Ecto neural progenitor cell (in vitro differentiated cells): ENCODE measurements around the gene SPATA24.
"Not testable (repeated sequence)": the region's sequence is repeated elsewhere in the genome, so short reads cannot be mapped to it uniquely, and the experiment has no call there.

Experiments used
- DNase-seq: peaks from one replicate; pipeline ENCODE4 v3.0.0-alpha.2; 2018; ENCODE audit warnings: low spot score

SPATA24 gene

DNA sequence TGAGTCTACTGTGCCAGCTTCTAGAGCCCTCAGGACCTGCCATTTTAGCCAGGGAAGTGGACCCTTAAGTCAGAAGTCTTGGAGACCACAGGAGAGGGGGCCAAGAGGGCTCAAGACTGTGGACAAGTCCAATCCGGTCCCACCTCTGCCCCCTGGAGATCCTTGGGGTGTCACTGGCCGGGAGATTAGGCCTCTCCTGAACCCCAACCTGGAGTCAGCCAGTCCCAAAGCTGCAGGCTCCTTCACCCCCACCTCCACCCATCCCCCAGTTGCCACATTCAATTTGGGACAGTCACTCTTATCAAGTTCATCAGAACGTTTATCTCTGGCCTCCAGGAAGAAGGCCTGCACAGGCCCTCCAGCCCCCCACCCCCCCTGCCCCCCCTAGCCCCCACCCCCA lies 21.1 kb downstream of the SPATA24 start:
- DNase-seq, result no peak

DNA sequence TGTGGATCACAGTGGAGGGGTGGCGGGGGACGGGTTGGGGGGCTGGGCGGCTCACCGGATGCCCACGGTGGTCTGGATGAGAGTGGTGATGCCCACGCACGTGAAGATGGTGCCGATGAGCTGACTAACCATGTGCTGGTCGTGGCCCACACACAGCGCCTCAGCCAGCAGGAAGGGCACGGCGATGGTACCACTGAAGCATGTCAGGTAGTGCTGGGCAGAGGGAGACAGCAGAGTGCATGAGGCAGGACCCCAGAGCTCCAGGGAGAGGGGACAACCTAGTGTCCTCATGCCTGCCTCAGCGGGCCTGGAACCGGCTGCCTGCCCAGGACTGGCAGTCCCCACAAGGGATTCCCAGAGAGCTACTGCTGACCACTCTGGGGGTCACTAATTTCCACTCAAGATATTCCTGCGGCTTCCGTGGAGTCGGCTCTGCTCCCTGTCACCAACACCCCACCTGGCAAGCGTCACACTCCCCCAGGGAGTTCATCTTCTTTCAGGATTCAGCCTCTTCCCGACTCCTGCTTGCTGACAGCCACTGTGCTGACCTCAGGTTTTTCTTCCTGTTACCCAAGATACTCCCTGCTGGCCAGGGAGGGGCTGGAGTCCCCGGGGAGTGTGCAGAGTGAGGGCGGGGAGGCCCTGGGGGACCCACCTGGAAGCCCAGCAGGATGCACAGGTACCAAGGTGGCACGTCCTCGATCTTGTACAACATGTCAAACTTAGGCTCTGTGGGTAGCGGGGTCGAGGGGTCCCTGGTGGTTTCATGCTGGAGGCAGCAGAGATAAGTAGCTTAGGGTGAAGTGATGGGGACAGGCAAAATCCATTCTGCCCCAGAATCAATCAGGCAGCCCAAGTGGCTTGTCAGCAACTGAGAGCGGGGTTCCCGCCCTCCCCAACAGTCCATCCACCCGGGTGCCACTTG lies 21.8 kb downstream of the SPATA24 start:
- DNase-seq, result no peak

DNA sequence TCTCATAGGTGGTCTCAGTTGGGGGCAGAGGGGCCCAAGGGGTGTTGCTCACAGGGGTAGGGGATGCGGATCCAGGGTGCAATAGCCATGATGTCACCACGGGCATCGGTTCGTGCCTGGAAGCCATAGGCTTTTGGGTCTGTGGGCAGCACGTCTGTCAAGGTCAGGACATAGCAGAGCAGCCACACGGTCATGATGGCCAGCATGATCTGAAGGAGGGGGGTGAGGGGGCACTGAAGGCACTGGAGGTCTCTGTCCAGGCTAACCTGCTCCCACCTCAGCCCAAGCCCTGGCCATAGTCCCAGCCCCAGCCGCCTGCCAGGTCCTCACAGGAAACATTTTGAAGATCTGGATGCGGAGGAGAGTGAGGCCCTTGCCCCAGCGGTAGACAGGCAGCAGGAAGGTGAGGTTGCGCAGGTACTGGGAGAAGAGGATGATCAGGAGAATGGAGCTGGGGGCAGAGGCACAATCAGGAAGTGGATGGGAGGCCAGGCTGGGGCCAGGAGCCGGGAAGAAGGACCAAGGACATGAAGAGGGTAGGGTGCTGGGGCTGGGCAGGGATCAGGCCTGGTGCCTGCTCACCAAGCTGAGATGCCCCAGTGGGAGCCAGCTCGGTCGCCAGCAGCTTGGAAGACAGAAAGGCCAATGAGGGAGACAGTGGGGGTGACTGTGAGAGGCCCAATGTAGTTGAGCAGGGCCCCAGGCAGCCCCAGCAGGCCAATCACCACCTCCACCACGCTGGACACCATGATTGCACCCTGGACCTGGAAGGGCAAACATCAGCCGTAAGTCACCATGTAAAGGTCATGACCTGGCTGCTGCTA lies 24.1 kb downstream of the SPATA24 start:
- DNase-seq, result no peak

DNA sequence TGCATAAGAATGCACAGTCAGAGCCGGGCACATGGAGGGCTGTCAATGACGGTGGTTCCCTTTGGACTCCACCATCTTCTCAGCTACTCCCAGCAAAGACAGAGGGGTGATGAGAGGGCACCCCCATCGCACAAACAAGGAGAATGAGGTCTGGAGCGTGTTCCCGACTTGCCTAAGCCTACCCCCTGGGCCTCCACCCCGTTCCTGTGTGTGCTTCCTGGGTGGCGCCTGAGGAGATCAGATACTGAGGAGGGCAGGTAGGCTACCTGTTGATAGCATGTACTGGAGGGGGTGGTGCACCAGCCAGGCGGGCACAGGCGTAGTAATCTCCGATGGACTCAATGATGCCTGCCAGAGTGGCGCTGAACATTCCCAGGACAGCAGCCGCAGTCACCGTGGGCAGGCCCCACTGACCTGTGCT lies 24.9 kb downstream of the SPATA24 start:
- no peak for DNase-seq

DNA sequence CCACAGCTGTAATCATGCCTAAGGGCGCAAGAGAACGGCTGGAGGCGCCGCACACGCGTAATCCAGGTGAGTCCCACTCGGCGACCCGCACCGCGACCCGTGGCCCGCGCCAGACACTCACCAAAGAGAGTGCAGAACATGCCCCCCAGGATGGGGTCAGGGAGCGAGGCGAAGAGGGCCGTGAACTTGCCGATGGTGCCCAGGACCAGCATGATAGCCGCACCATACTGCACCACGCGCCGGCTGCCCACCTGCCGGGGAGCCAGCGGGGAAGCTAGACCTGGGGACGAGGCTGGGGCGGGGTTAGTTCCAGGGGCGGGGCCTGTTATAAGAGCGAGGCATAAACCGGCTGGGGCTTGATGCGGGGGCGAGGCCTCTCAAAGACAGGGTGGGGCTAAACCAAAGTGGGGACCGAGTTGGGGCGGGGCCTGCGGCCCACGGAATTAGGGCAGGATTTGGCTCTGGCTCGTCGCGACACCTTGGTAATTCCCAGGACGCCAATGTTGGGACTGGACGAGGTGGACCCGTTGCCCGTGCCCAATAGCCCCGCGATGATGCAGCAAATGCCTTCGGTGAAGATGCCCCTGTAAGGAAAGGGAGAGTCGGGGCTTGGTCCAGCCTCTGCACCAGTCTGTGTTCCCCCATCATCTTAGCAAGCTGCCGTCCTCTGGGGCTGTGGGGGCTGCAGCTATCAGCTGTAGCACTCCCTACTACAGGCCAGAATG lies 25.6 kb downstream of the SPATA24 start:
- DNase-seq, result no peak

DNA sequence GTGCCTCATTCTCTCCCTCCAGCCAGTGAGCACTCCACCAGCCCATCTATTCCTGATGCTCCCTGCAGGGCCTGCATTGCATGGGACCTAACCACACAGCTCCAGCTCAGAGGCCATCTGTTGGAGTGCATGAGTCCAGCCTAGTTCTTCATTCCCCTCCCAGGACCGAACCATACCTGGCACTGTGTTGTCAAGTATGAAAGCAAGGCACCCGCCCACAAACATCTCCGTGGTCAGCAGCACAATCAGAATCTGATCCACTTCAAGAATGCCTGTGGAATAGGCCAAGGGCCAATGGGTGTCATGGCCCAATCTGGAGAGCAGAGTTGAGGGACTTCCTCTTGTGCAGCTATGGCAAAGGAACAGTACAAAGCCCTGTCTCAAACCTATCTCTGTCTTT lies 26.7 kb downstream of the SPATA24 start:
- DNase-seq, result no peak

DNA sequence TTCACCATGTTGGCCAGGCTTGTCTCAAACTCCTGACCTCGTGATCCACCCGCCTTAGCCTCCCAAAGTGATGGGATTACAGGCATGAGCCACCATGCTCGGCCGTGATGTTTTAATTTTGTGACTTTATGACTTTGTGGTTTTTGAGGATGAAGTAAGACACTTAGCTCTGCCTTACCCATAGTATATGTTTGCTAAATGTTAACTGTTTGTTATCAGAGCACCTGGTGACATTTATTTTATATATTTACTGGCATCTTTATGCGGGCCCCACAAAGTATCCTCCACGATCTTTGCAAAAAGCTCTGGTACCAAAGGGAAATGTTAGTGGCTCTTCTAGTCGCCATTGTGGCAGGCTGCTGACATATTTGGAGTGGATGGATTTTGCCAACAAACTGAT lies 27.5 kb downstream of the SPATA24 start:
- no peak for DNase-seq

DNA sequence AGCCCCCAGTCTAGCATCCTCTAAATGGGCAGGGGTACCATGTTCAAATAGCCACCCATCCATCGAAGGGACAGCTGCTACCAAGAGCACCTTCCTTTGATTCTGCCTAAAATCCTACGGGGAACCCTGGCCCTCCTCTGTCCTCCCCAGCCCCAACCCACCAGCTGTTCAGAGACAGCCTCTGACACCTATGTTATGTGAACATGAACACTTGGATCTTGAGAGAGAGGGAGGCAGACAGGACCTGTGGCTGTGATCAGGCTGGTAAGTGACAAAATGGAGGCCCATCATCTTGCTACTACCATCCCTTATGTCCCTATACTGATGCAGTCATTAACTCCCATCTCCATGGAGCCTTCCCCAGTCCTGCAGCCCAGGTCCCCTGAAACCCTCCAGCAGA lies 29.0 kb downstream of the SPATA24 start:
- DNase-seq, result no peak

DNA sequence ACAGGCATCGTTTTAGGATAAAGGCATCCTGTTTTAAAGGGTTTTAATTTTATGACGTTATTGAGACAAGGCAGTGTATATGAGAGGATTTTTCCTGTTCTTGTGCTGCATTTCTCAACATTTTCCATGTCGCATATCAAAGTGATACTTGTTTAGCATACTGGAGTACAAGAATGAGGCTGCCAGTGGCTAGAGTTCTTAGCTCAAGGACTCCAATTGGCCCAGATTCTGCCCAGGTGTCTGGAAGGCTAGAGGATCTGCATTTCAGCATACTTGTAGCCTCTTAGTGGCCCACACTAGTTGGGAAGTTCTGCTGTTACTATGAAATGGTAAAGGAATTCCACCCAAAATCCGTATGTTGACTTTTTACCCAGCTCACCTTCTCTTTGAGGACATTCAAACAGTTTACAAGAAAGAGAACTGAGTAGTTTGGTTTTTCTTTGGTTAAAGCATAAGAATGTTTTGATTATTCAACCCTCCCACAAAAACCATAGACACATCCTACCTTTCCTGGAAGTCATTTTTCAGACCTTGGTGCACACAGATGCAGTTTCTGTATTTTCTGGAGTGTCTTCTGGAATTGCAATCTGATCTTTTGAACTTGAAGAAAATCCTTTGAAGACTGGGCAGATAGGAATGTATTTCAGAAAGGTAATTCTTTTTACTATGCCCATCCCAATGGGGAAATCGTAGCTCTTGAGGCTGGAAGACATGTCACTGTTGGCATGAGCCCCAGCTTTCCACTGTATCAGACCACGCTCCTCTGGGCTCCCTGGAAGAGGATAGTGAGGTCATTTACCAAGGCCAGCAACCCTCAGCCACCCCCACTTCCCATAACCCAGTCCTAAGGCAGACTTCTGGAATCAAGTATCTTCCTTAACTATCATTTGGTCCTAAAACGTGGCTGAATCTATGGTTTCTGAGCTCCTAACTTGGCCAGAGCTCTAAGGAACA lies 32.1 kb downstream of the SPATA24 start:
- no peak for DNase-seq

DNA sequence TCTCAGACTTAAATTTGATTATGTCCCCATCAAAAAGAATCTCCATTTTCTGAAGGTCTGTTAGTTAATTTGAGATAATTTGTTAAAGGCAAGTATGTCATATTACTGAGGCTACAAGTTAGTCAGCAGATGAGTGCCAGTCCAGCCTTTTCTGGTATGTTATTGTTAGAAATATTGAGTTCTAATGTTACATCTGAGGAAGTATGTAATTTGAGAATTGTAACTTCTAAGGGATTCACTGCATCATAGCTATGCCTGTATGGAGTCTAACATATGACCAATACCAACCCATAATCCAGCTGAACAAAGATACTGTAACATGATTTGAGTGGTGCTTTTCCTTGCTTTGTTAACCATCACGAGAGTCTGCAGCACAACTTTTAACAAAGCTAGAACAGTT lies 34.7 kb downstream of the SPATA24 start:
- DNase-seq, result no peak

DNA sequence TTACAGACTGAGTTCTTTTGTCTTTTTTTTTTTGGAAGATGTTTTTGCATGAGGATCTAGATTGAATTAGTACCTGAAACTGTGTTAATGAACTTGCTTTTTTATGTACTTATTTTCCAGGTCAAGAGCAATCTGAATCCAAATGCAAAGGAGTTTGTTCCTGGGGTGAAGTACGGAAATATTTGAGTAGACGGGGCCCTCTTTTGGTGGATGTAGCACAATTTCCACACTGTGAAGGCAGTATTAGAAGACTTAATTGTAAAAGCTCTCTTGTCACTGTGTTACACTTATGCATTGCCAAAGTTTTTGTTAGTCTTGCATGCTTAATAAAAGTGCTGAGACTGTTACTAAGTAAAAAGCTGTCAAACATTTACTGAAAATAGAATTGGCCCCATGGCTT lies 35.3 kb downstream of the SPATA24 start:
- DNase-seq, result no peak

DNA sequence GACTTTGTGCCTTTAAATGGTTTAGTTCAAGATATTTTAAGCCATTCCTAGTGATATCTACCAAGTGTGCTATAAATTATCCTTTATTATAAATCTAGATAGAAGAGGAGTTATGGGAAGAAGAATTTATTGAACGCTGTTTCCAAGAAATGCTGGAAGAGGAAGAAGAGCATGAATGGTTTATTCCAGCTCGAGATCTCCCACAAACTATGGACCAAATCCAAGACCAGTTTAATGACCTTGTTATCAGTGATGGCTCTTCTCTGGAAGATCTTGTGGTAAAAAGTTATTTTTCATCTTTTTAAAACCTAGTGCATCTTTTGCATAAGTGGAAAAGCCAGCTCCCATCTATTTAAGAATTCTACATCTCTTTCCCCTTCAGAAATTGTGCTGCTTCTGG lies 39.4 kb downstream of the SPATA24 start:
- no peak for DNase-seq

DNA sequence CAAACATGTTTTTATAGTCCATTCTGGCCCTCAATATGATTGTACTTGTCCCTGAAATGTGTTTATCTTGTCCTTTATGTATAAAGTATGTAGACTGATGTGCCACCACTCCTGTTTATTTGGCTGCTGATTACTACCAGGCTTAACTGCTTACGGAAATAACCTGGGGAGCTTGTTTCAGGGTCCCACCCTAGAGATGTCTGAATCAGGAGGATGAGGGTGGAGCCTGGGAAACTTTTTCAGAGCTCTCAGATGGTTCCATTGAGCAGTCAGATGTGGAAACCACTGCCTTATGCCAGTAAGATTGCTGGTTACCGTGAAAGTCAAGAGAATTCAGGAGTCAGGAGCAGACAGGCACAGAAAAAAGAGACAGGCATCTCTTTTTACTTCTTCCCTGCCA lies 40.0 kb downstream of the SPATA24 start:
- DNase-seq, result no peak

DNA sequence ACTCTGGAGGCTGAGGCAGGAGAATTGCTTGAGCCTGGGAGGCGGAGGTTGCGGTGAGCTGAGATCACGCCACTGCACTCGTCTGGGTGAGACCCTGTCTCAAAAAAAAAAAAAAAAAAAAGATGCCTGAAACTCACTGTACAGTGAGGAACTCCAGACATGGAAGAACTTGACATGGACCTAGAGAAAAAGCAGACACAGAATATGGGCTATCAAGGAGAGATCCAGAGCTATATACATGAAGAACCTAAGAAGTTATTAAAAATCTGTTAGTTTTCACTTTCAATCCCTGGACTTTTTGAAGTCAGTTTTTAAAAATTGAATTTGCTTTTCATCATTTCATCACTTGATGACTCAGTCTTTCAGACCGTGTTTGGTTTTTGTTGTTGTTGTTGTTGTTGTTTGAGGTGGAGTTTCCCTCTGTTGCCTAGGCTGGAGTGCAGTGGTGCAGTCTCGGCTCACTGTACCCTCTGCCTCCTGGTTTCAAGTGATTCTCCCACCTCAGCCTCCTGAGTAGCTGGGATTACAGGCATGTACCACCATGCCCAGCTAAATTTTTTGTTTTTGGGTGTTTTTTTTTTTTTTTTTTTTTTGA lies 42.0 kb downstream of the SPATA24 start:
- DNase-seq, result no peak

DNA sequence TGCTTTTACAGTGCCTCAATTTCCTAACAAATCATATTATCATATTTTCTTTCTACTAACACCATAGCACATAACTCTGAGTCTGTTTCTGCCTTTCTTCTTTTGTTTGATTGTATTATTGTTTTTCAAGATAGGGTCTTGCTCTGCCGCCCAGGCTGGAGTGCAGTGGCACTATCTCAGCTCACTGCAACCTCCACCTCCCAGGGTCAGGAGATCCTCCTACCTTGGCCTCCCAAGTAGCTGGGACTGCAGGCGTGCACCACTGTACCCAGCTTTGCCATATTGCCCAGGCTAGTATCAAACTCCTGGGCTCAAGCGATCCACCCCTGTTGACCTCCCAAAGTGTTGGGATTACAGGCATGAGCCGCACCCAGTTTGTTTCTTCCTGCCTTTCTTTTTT lies 43.5 kb downstream of the SPATA24 start:
- no peak for DNase-seq

DNA sequence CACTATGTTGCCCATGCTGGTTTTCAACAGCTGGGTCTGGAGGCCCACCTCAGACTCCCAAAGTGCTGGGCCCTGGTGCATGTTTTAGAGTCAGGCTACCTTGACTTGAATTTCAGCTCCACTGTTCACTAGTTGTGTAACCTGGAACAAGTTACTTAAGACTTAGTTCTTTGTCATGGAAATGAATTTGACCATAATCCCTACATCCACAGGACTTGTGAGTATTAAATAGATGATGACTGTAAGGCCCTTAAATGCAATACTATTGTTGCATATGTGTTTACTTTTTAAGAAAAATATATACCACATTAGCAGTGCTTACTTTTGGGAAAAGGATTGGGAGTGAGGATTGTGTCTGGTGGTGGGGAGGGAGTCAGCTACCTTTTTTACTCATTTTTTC lies 45.8 kb downstream of the SPATA24 start:
- no peak for DNase-seq

DNA sequence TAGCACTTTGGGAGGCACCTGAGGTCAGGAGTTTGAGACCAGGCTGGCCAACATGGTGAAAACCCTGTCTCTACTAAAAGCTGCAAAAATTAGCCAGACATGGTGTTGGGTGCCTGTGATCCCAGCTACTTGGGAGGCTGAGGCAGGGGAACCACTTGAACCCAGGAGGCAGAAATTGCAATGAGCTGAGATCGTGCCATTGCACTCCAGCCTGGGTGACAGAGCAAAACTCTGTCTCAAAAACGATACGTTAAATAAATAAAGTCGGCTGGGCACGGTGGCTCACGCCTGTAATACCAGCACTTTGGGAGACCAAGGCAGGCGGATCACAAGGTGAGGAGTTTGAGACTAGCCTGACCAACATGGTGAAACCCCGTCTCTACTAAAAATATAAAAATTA lies 48.0 kb downstream of the SPATA24 start:
- not testable (repeated sequence) for DNase-seq

DNA sequence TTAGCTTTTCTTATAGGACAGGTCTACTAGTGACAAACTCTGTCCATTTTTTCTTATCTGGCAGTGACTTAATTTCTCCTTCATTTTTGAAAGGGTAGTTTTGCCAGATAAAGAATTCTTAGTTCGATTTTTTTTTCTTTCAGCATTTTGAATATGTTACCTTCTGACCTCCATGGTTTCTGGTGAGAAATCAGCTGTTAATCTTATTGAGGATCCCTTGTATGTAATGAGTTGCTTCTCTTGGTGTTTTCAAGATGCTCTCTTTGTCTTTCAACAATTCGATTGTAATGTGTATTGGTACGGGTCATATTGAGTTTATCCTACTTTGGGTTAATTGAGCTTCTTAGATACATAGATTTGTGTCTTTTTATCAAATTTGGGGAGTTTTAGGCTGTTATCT lies 49.7 kb downstream of the SPATA24 start:
- no peak for DNase-seq

DNA sequence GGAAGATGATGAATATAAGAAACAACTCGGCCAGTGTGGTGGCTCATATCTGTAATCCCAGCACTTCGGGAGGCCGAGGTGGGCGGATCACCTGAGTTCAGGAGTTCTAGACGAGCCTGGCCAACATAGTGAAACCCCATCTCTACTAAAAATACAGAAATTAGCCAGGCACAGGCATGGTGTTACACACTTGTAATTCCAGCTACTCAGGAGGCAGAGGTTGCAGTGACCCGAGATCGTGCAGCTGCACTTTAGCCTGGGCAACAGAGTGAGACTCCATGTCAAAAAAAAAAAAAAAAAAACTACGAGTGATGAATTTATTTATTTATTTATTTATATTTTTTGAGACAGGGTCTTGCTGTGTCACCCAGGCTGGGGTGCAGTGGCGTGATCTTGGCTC lies 56.0 kb downstream of the SPATA24 start:
- not testable (repeated sequence) for DNase-seq
